ENCODE results near the gene LRRC2. TPM values are rescaled to one million over a fixed set of nuclear protein-coding genes. Genes with fewer than 3 reads are reported as not detected.

LRRC2 gene
- total and polyA plus RNA-seq, 2 of the 13 experiments (the other 11 are each of a cell fraction or from before 2014, with no cell fraction given), result 0.27 to 0.58 TPM

GRCh38 chr3:46488735-46489361, 77.3 kb downstream of the LRRC2 start (continued):
- TF ChIP-seq THAP7 (CRISPR knock-in tag; IDR thresholded peaks at IDR 0.05) (peak; percentile 28; the same call in 1 of the 2 replicates), STAG1 (CRISPR knock-in tag; IDR thresholded peaks at IDR 0.05) (peak; percentile 95), ARID4A (CRISPR knock-in tag; IDR thresholded peaks at IDR 0.05; ENCODE audit: borderline replicate concordance) (peak; percentile 23; the same call in 1 of the 2 replicates), FOSL2 (CRISPR knock-in tag; IDR thresholded peaks at IDR 0.05) (0 out of 2 replicates have a peak, but pooled peaks have one; percentile 31), RELA (CRISPR knock-in tag; IDR thresholded peaks at IDR 0.05) (no peak), SOX5 (CRISPR knock-in tag; IDR thresholded peaks at IDR 0.05; ENCODE audit: borderline replicate concordance) (peak; percentile 33; the same call in 1 of the 2 replicates), ZNF343 (CRISPR knock-in tag; IDR thresholded peaks at IDR 0.05) (no peak), NFKBIZ (CRISPR knock-in tag; IDR thresholded peaks at IDR 0.05) (0 out of 2 replicates have a peak, but pooled peaks have one; percentile 34), ZBTB49 (CRISPR knock-in tag; IDR thresholded peaks at IDR 0.05; ENCODE audit: borderline replicate concordance) (0 out of 2 replicates have a peak, but pooled peaks have one; percentile 43), MXD4 (CRISPR knock-in tag; IDR thresholded peaks at IDR 0.05) (peak; percentile 55; the same call in 1 of the 2 replicates), ARNT2 (CRISPR knock-in tag; IDR thresholded peaks at IDR 0.05; ENCODE audit: low read depth) (0 out of 2 replicates have a peak, but pooled peaks have one; percentile 33), ZNF431 (CRISPR knock-in tag; IDR thresholded peaks at IDR 0.05; ENCODE audit: borderline replicate concordance, low read depth) (no peak), ISL2 (CRISPR knock-in tag; IDR thresholded peaks at IDR 0.05) (0 out of 2 replicates have a peak, but pooled peaks have one; percentile 28), FOXK1 (CRISPR knock-in tag; IDR thresholded peaks at IDR 0.05; ENCODE audit: borderline replicate concordance, low read depth) (0 out of 2 replicates have a peak, but pooled peaks have one; percentile 22), XRCC5 (optimal IDR thresholded peaks at IDR 0.05; ENCODE audit: low read length) (peak; percentile 98), ZNF18 (CRISPR knock-in tag; IDR thresholded peaks at IDR 0.05; ENCODE audit: insufficient replicate concordance) (no peak), ZNF101 (CRISPR knock-in tag; IDR thresholded peaks at IDR 0.05; ENCODE audit: borderline replicate concordance, low read depth) (no peak)
- TF ChIP-seq, protein P1, sequence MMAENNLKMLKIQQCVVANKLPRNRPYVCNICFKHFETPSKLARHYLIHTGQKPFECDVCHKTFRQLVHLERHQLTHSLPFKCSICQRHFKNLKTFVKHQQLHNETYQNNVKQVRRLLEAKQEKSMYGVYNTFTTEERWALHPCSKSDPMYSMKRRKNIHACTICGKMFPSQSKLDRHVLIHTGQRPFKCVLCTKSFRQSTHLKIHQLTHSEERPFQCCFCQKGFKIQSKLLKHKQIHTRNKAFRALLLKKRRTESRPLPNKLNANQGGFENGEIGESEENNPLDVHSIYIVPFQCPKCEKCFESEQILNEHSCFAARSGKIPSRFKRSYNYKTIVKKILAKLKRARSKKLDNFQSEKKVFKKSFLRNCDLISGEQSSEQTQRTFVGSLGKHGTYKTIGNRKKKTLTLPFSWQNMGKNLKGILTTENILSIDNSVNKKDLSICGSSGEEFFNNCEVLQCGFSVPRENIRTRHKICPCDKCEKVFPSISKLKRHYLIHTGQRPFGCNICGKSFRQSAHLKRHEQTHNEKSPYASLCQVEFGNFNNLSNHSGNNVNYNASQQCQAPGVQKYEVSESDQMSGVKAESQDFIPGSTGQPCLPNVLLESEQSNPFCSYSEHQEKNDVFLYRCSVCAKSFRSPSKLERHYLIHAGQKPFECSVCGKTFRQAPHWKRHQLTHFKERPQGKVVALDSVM (CRISPR knock-in tag; IDR thresholded peaks at IDR 0.05), result no peak

Data from HepG2 (cell line).